ENCODE results near the gene NUAK2. TPM values are rescaled to one million over a fixed set of nuclear protein-coding genes. Genes with fewer than 3 reads are reported as not detected.

The NUAK2 gene
- total and polyA plus RNA-seq, 2 donors (not counting 3 experiments of a cell fraction or from before 2014, with no cell fraction given): 1.8 to 2.5 TPM

DNA sequence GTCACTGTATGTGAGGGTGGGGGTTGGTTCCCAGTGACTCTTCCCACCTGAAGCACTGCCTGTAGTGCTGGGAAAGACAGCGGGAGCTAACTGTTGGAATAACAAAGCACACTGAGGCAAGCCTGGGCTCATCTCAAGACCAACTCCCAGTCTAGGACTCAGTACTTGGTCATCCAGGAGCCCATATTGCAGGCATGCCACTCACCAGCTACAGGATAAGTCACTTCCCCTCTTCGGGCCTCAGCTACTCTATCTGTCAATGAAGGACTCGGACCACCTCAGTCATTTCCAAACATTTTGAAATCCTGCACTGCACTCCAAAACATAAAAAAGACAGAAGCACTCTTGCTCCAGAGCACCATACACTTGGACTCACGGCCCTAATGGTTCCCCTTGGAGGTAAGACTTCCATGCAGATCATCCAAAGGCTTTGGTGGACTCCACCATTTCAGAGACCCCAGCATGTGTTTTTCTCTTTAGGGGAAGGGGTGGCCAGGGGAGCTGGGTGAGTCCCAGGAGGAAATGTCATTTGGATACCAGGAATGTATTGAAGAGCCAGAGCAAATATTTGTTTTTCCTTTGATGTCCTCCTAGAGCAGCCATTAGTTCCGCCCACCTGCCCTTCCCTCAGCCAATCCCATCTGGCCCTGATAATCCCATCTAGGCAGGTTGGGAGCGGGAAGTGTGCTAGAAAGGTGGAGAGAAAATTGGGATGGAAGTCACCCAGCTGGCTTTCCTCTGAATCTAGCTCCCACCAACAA is 3.1 kb downstream of the NUAK2 start:
- no peak overlapping the region for H3K9ac ChIP-seq (replicated peaks; ENCODE audit: extremely low read depth, insufficient read depth, low read length)
- H3K9me1 ChIP-seq (replicated peaks; ENCODE audit: control insufficient read depth, extremely low read depth, insufficient read depth, low read length): no peaks in the 10 kb centered on the region
- no peaks in the 10 kb centered on the region for H3K9me3 ChIP-seq (replicated peaks; ENCODE audit: control insufficient read depth, insufficient read depth, low read length)
- H4K20me1 ChIP-seq (replicated peaks; ENCODE audit: control insufficient read depth, extremely low read depth, insufficient read depth, low read length): no peaks in the 10 kb centered on the region
- CTCF ChIA-PET: interaction anchor here (0.9 to 21.6 kb wide), 9 partner anchors 18 to 273 kb away, joined by 3 to 1536 read pairs (median 5); no protein-coding TSS in a partner anchor
- no peaks in the 10 kb centered on the region for H3K27me3 ChIP-seq (ENCODE audit: control insufficient read depth in 2 of 2, insufficient read depth in 2 of 2, low read length in 2 of 2)
- TF ChIP-seq CTCF (IDR thresholded peaks at IDR 0.05; ENCODE audit: extremely low read depth in 1 of 2, insufficient read depth in 1 of 2, low read depth in 1 of 2, low read length in 2 of 2): no peak
- TF ChIP-seq EZH2 (IDR thresholded peaks at IDR 0.05; ENCODE audit: borderline replicate concordance, low read depth, low read length, severe bottlenecking): no peak
- no peak for TF ChIP-seq FOS (IDR thresholded peaks at IDR 0.05; ENCODE audit: borderline replicate concordance, insufficient read depth, low read length)
- TF ChIP-seq POLR2AphosphoS5 (IDR thresholded peaks at IDR 0.05; ENCODE audit: insufficient read depth, low read depth, low read length): no peak
- TF ChIP-seq, protein P1, sequence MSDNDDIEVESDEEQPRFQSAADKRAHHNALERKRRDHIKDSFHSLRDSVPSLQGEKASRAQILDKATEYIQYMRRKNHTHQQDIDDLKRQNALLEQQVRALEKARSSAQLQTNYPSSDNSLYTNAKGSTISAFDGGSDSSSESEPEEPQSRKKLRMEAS (IDR thresholded peaks at IDR 0.05; ENCODE audit: insufficient read depth, insufficient read length): no peak
- TF ChIP-seq JUN (IDR thresholded peaks at IDR 0.05; ENCODE audit: borderline replicate concordance, insufficient read depth, insufficient read length, low read depth): no peak
- no peak for TF ChIP-seq GATA2 (IDR thresholded peaks at IDR 0.05; ENCODE audit: insufficient read depth, insufficient read length, low read depth, low read length)
- no peak for TF ChIP-seq MYC (IDR thresholded peaks at IDR 0.05; ENCODE audit: low read depth, low read length)
- TF ChIP-seq POLR2A (IDR thresholded peaks at IDR 0.05; ENCODE audit: low read depth, low read length): no peak
- POLR2A ChIA-PET: interaction anchor here (0.9 kb wide), 1 partner anchor 24 kb away, joined by 9 read pairs; no protein-coding TSS in a partner anchor
- no TSS peak for BruUV-seq (replicated peaks)
- dilution Hi-C loops (cut with MboI; ENCODE audit: extremely low pct_ligation_motif_present, low sequenced_read_pairs) (no loop called here), intact Hi-C loops (cut with micrococcal nuclease) (no loop called here)
- H2AFZ ChIP-seq (ENCODE audit: low read depth, low read length): no peak overlapping the region
- H3K27ac ChIP-seq (ENCODE audit: insufficient read depth, low read depth, low read length): no peak overlapping the region
- H3K4me2 ChIP-seq (ENCODE audit: insufficient read depth, low read length): no peak overlapping the region
- H3K4me3 ChIP-seq (replicated peaks in 1 of 3; ENCODE audit: insufficient read depth in 1 of 3, low read depth in 1 of 3, low read length in 3 of 3): no peak overlapping the region
- H3K4me1 ChIP-seq (ENCODE audit: control insufficient read depth, extremely low read depth, insufficient read depth, low read length): peaks cover 28% of the 10 kb centered on the region
- FAIRE-seq (no peak), DNase-seq (ENCODE audit: low read depth, low spot score) (no peak)
- no peaks in the 10 kb centered on the region for H3K36me3 ChIP-seq (ENCODE audit: control insufficient read depth in 2 of 2, extremely low read depth in 1 of 2, insufficient read depth in 2 of 2, low read length in 2 of 2)
- no peaks in the 10 kb centered on the region for H3K79me2 ChIP-seq (ENCODE audit: control insufficient read depth, insufficient read depth, low read length)
